Astrocyte (in vitro differentiated cells and primary cell): ENCODE data around the gene COL18A1. TPM values are rescaled to one million over a fixed set of nuclear protein-coding genes. Genes with fewer than 3 reads are reported as not detected.

Experiments
- DNase-seq: peaks from one replicate; pipeline ENCODE4 v3.0.0-alpha.2; 2010; ENCODE audit warnings: low read depth
- FAIRE-seq: peaks from 2 replicates; lab custom pipeline; 2011; peaks lifted over from hg19 to GRCh38; lab: Jason Lieb, UNC
- H2AFZ ChIP-seq: 2 replicates; pipeline ENCODE4 v1.6.0; 2012; ENCODE audit warnings: low read depth, low read length, inconsistent platforms
- H3K27ac ChIP-seq: 2 replicates; pipeline ENCODE4 v1.5.1; 2011; ENCODE audit warnings: low read depth, low read length, inconsistent platforms
- H3K27me3 ChIP-seq: 2 replicates; pipeline ENCODE4 v1.6.0; 2011; ENCODE audit warnings: low read length, inconsistent platforms; ENCODE audit not compliant: insufficient read depth
- H3K36me3 ChIP-seq: 2 replicates; pipeline ENCODE4 v1.5.1; 2011; ENCODE audit warnings: low read length, inconsistent platforms; ENCODE audit not compliant: insufficient read depth
- H3K4me1 ChIP-seq: 2 replicates; pipeline ENCODE4 v1.5.1; 2011; ENCODE audit warnings: low read length, inconsistent platforms; ENCODE audit not compliant: insufficient read depth
- H3K4me2 ChIP-seq: 2 replicates; pipeline ENCODE4 v1.6.0; 2012; ENCODE audit warnings: low read length, inconsistent platforms
- H3K4me3 ChIP-seq: 2 replicates; pipeline ENCODE4 v1.5.1; 2011; ENCODE audit warnings: low read depth, mild to moderate bottlenecking, low read length, inconsistent platforms; ENCODE audit not compliant: insufficient read depth
- H3K79me2 ChIP-seq: 2 replicates; pipeline ENCODE4 v1.6.0; 2012; ENCODE audit warnings: mild to moderate bottlenecking, low read length, inconsistent platforms; ENCODE audit not compliant: insufficient read depth
- H3K9ac ChIP-seq: 2 replicates; pipeline ENCODE4 v1.6.0; 2012; ENCODE audit warnings: mild to moderate bottlenecking, low read length, inconsistent platforms
- H3K9me3 ChIP-seq: 2 replicates; pipeline ENCODE4 v1.5.1; 2012; ENCODE audit warnings: low read depth, mild to moderate bottlenecking, low read length, inconsistent platforms; ENCODE audit not compliant: insufficient read depth
- H4K20me1 ChIP-seq: 2 replicates; pipeline ENCODE4 v1.6.0; 2012; ENCODE audit warnings: low read length, inconsistent platforms; ENCODE audit not compliant: insufficient read depth
- H3K27ac Mint-ChIP-seq: one replicate; pipeline ENCODE4 v1.8.0; 2021; ENCODE audit warnings: mild to moderate bottlenecking, mixed read lengths; ENCODE audit not compliant: unreplicated experiment
- H3K27me3 Mint-ChIP-seq: one replicate; pipeline ENCODE4 v1.8.0; 2021; ENCODE audit warnings: low read depth, mixed read lengths; ENCODE audit not compliant: unreplicated experiment
- H3K36me3 Mint-ChIP-seq: one replicate; pipeline ENCODE4 v1.8.0; 2021; ENCODE audit warnings: low read depth, mixed read lengths; ENCODE audit not compliant: unreplicated experiment
- H3K4me1 Mint-ChIP-seq: one replicate; pipeline ENCODE4 v1.8.0; 2021; ENCODE audit warnings: low read depth, mixed read lengths; ENCODE audit not compliant: unreplicated experiment
- H3K4me3 Mint-ChIP-seq: one replicate; pipeline ENCODE4 v1.8.0; 2021; ENCODE audit warnings: mild to moderate bottlenecking, moderate library complexity, mixed read lengths; ENCODE audit not compliant: unreplicated experiment
- H3K9me3 Mint-ChIP-seq: one replicate; pipeline ENCODE4 v1.8.0; 2021; ENCODE audit warnings: mild to moderate bottlenecking, mixed read lengths; ENCODE audit not compliant: unreplicated experiment
- EZH2 ChIP-seq: IDR thresholded peaks from 2 replicates; pipeline ENCODE4 v1.6.1; 2012; ENCODE audit warnings: mild to moderate bottlenecking, low read length, inconsistent platforms; ENCODE audit not compliant: insufficient read depth
- total RNA-seq: library from RNA; stranded (reverse); gene quantifications from 2 replicates; pipeline ENCODE4 v1.2.1, GENCODE V29; 2021
- TF ChIP-seq, protein P1 (sequence below): IDR thresholded peaks from 2 replicates; pipeline ENCODE4 v1.5.1; 2011; ENCODE audit warnings: low read depth, mild to moderate bottlenecking, inconsistent platforms, low read length, moderate library complexity; ENCODE audit not compliant: insufficient read depth

Gene COL18A1
- total RNA-seq, 1 donor from 2014 or later = 616 TPM

DNA sequence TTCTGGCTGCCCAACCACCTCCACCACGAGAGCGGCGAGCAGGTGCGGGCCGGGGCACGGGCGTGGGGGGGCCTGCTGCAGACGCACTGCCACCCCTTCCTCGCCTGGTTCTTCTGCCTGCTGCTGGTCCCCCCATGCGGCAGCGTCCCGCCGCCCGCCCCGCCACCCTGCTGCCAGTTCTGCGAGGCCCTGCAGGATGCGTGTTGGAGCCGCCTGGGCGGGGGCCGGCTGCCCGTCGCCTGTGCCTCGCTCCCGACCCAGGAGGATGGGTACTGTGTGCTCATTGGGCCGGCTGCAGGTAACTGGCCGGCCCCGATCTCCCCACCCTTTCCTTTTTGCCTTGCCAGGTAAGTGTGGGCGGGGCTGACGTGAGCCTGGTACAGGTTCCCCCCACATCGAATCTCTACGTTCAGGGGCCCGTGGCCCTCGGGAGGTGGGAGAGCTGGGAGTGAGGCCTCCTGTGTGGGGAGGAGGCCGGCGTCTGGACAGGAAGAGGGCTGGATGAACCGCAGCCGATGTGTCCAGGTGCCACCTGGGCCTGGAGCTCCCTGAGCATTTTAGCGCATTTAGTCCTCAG lies 51.7 kb downstream of the COL18A1 start:
- Histone ChIP-seq H3K9ac (no peak overlapping the region), H3K4me3 (no peak overlapping the region), H4K20me1 (peaks cover 48% of the 10 kb centered on the region), H3K4me1 (peaks cover 42% of the 10 kb centered on the region), H3K79me2 (peaks cover 29% of the 10 kb centered on the region), H2AFZ (no peak overlapping the region), H3K36me3 (no peaks in the 10 kb centered on the region), H3K27ac (no peak overlapping the region), H3K4me2 (no peak overlapping the region), H3K27me3 (no peaks in the 10 kb centered on the region), H3K9me3 (no peaks in the 10 kb centered on the region)
- Mint-ChIP-seq H3K4me1 (peaks cover 30% of the 10 kb centered on the region), H3K9me3 (peaks cover 3% of the 10 kb centered on the region), H3K36me3 (peaks cover 18% of the 10 kb centered on the region), H3K27ac (no peak overlapping the region), H3K27me3 (no peaks in the 10 kb centered on the region), H3K4me3 (no peak overlapping the region)
- TF ChIP-seq, protein P1, sequence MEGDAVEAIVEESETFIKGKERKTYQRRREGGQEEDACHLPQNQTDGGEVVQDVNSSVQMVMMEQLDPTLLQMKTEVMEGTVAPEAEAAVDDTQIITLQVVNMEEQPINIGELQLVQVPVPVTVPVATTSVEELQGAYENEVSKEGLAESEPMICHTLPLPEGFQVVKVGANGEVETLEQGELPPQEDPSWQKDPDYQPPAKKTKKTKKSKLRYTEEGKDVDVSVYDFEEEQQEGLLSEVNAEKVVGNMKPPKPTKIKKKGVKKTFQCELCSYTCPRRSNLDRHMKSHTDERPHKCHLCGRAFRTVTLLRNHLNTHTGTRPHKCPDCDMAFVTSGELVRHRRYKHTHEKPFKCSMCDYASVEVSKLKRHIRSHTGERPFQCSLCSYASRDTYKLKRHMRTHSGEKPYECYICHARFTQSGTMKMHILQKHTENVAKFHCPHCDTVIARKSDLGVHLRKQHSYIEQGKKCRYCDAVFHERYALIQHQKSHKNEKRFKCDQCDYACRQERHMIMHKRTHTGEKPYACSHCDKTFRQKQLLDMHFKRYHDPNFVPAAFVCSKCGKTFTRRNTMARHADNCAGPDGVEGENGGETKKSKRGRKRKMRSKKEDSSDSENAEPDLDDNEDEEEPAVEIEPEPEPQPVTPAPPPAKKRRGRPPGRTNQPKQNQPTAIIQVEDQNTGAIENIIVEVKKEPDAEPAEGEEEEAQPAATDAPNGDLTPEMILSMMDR = no peak
- TF ChIP-seq EZH2 = no peak
- no peak for FAIRE-seq
- DNase-seq = no peak

DNA sequence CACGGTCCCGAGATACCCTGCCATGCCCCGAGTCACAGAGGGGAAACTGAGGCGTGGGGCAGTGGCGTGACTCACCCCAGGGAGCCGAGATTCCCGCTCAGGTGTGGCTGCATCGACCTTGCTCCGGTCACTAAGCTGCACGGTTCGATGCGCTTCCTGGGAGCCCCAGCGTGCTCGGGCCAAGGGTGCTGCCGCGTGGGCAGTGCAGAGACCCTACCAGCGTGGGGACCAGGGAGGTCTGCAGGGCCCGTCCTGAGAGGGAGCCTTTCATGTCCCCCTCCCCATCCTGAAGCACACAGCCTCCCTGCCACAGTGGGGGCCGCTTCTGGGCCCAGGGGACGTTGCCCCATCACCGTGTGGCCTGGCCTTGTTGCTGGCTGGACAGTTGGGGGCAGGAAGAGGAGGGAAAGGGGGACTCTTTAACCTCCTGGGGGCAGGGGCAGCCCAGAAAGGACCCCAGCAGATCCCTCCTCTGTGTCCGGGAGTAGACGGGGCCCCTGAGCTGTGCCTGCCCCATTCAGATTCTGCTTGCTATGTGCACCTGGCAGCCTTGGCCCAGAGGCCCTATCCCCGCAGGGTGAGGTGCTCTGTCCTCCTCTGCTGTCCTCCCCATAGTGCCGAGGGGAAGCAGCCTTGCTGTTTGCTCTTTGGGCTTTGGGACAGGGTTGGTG lies 52.3 kb downstream of the COL18A1 start:
- no peak overlapping the region for H3K27ac ChIP-seq
- no peaks in the 10 kb centered on the region for H3K36me3 ChIP-seq
- H3K4me3 ChIP-seq = no peak overlapping the region
- no peak overlapping the region for H3K4me2 ChIP-seq
- peaks cover 42% of the 10 kb centered on the region for H4K20me1 ChIP-seq
- FAIRE-seq (no peak), DNase-seq (no peak)
- no peak overlapping the region for H3K4me3 Mint-ChIP-seq
- peaks cover 3% of the 10 kb centered on the region for H3K9me3 Mint-ChIP-seq
- H3K9ac ChIP-seq = no peak overlapping the region
- no peaks in the 10 kb centered on the region for H3K9me3 ChIP-seq
- H3K27me3 Mint-ChIP-seq = no peaks in the 10 kb centered on the region
- H3K27ac Mint-ChIP-seq = peak overlapping the region; percentile 18
- H3K4me1 Mint-ChIP-seq = peaks cover 36% of the 10 kb centered on the region
- peaks cover 26% of the 10 kb centered on the region for H3K79me2 ChIP-seq
- H3K27me3 ChIP-seq = no peaks in the 10 kb centered on the region
- no peak for TF ChIP-seq EZH2
- TF ChIP-seq, protein P1 = no peak
- peaks cover 42% of the 10 kb centered on the region for H3K4me1 ChIP-seq
- H3K36me3 Mint-ChIP-seq = peaks cover 24% of the 10 kb centered on the region
- no peak overlapping the region for H2AFZ ChIP-seq

- Mint-ChIP-seq H3K9me3 (peaks cover 7% of the 10 kb centered on the region), H3K4me3 (no peak overlapping the region), H3K27me3 (no peaks in the 10 kb centered on the region), H3K36me3 (peaks cover 29% of the 10 kb centered on the region), H3K4me1 (peaks cover 37% of the 10 kb centered on the region), H3K27ac (peak overlapping the region; percentile 18)
- H3K79me2 ChIP-seq = peaks cover 26% of the 10 kb centered on the region
- no peak overlapping the region for H3K4me3 ChIP-seq
- peaks cover 36% of the 10 kb centered on the region for H4K20me1 ChIP-seq
- no peak for TF ChIP-seq EZH2
- TF ChIP-seq, protein P1 = no peak
- no peaks in the 10 kb centered on the region for H3K36me3 ChIP-seq
- H3K4me2 ChIP-seq = no peak overlapping the region
- H3K4me1 ChIP-seq = peaks cover 42% of the 10 kb centered on the region
- no peaks in the 10 kb centered on the region for H3K9me3 ChIP-seq
- no peak overlapping the region for H3K9ac ChIP-seq
- no peaks in the 10 kb centered on the region for H3K27me3 ChIP-seq
- no peak overlapping the region for H3K27ac ChIP-seq
- H2AFZ ChIP-seq = no peak overlapping the region
- no peak for DNase-seq
- FAIRE-seq = no peak
Observed at GRCh38 chr21:45457832-45458172, 52.8 kb downstream of the COL18A1 start.
